ENCODE results near the gene UBE2V1. TPM values are rescaled to one million over a fixed set of nuclear protein-coding genes. Genes with fewer than 3 reads are reported as not detected.
A peak's percentile ranks its signal among the peaks of the same experiment; 100 is the strongest.

UBE2V1 gene
- total RNA-seq, 6 donors from 2014 or later = 50.3 to 116 (median 69.9) TPM

DNA sequence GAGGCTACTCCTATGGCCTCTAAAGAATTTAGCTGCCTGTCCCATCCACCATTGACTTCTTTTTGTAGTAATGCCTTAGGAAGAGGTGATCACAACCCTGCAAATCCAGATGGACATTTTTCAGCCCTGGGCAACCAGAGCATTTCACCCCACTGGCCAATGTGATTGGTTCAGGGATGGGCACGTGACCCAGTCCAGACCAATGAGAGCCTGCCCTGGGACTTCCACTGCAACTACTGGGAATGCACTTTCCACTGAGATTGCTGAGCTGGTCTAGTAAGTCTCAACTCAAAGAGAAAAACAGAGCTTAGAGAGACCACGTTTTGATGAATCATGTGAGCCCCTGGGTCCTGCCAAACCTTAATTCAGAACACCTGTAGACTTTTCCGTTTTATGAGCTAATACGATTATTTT is 8.9 kb upstream of the UBE2V1 start:
- WGBS, 2 donors = 86 to 93% methylated on average over 4 of the region's 4 CpGs
- DNase-seq = no peak

DNA sequence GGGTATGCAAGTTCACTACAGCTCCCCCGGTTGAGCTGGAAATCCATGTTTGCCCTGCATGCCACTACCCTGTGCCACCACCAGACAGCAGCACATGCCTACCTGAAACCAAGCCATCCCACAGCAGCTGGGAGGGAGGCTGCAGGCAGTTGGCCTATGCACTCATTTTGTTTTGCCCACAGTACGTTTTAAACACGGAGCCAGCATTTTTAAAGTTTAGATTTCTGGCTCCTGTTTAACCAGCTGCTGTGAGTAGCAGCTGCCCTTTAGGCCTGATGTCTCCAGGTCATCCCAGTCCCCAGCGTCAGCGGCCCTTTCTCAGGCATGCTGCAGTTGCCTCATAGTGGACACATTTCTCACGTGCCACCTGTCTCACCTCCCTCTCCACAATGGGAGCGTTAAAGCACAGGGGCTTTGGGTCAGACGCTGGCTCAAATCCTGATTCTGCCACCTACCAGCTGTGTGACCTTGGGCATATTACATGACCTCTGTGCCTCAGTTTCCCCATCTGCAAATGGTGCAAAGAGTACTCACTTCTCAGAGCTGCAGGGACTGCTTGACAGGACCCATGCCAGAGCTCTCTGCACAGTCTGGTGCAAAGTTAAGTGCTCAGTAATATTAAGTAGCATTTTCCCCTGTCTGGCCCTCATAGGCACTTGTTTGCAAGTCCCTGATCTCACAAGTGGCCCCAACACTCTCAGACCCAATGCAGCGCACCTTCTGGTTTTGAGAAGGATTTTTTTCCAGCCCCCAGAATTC is 8.2 kb upstream of the UBE2V1 start:
- peak; percentile 76 to 88 for ATAC-seq (ENCODE audit: low FRiP score in 2 of 2)
- DNase-seq = peak in 1 of 2 donors; percentile 79
- WGBS, 2 donors = 35 to 36% methylated on average over 8 to 9 of the region's 9 CpGs
- TF ChIP-seq EP300 (IDR thresholded peaks at IDR 0.05) (no peak), POLR2A (IDR thresholded peaks at IDR 0.05) (no peak), POLR2AphosphoS5 (IDR thresholded peaks at IDR 0.05) (peak; percentile 9 to 43)
- TF ChIP-seq, protein P1, sequence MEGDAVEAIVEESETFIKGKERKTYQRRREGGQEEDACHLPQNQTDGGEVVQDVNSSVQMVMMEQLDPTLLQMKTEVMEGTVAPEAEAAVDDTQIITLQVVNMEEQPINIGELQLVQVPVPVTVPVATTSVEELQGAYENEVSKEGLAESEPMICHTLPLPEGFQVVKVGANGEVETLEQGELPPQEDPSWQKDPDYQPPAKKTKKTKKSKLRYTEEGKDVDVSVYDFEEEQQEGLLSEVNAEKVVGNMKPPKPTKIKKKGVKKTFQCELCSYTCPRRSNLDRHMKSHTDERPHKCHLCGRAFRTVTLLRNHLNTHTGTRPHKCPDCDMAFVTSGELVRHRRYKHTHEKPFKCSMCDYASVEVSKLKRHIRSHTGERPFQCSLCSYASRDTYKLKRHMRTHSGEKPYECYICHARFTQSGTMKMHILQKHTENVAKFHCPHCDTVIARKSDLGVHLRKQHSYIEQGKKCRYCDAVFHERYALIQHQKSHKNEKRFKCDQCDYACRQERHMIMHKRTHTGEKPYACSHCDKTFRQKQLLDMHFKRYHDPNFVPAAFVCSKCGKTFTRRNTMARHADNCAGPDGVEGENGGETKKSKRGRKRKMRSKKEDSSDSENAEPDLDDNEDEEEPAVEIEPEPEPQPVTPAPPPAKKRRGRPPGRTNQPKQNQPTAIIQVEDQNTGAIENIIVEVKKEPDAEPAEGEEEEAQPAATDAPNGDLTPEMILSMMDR (IDR thresholded peaks at IDR 0.05) = peak; percentile 82 to 94 (median 90)
- no peak overlapping the region for H3K4me3 ChIP-seq
- peaks cover 3 to 16% (median 12%) of the 10 kb centered on the region in 4 donors for H3K4me1 ChIP-seq
- peaks cover 5 to 37% (median 24%) of the 10 kb centered on the region in 4 donors for H3K36me3 ChIP-seq
- no peaks in the 10 kb centered on the region for H3K27me3 ChIP-seq
- peak overlapping the region in 3 of 4 donors; percentile 5 to 36 (median 8) for H3K27ac ChIP-seq
- no peaks in the 10 kb centered on the region for H3K9me3 ChIP-seq

More for the DNA sequence above, 8.9 kb upstream of the UBE2V1 start:
- Histone ChIP-seq H3K27me3 (no peaks in the 10 kb centered on the region), H3K9me3 (no peaks in the 10 kb centered on the region), H3K27ac (peak overlapping the region in 2 of 4 donors; percentile 5 to 36), H3K36me3 (peaks cover 5 to 45% (median 32%) of the 10 kb centered on the region in 4 donors), H3K4me3 (no peak overlapping the region), H3K4me1 (peaks cover 0 to 11% (median 8%) of the 10 kb centered on the region in 4 donors)
- ATAC-seq (ENCODE audit: low FRiP score in 2 of 2) = peak in 1 of 2 donors; percentile 7
- TF ChIP-seq, protein P1 (IDR thresholded peaks at IDR 0.05) = no peak
- TF ChIP-seq EP300 (IDR thresholded peaks at IDR 0.05) (no peak), POLR2AphosphoS5 (IDR thresholded peaks at IDR 0.05) (no peak), POLR2A (IDR thresholded peaks at IDR 0.05) (no peak)

GRCh38 chr20:50118203-50118602 is 5.3 kb upstream of the UBE2V1 start:
- DNase-seq = no peak
- Histone ChIP-seq H3K36me3 (peaks cover 0 to 8% (median under 1%) of the 10 kb centered on the region in 4 donors), H3K9me3 (no peaks in the 10 kb centered on the region), H3K4me3 (no peak overlapping the region), H3K27me3 (no peaks in the 10 kb centered on the region), H3K27ac (no peak overlapping the region), H3K4me1 (peaks cover 16 to 43% (median 32%) of the 10 kb centered on the region in 4 donors)
- TF ChIP-seq EP300 (IDR thresholded peaks at IDR 0.05) = no peak
- TF ChIP-seq POLR2A (IDR thresholded peaks at IDR 0.05) = no peak
- no peak for TF ChIP-seq POLR2AphosphoS5 (IDR thresholded peaks at IDR 0.05)
- TF ChIP-seq, protein P1 (IDR thresholded peaks at IDR 0.05) = no peak
- ATAC-seq (ENCODE audit: low FRiP score in 2 of 2) = no peak
- 67 to 68% methylated on average over 2 of the region's 2 CpGs for WGBS, 2 donors

DNA sequence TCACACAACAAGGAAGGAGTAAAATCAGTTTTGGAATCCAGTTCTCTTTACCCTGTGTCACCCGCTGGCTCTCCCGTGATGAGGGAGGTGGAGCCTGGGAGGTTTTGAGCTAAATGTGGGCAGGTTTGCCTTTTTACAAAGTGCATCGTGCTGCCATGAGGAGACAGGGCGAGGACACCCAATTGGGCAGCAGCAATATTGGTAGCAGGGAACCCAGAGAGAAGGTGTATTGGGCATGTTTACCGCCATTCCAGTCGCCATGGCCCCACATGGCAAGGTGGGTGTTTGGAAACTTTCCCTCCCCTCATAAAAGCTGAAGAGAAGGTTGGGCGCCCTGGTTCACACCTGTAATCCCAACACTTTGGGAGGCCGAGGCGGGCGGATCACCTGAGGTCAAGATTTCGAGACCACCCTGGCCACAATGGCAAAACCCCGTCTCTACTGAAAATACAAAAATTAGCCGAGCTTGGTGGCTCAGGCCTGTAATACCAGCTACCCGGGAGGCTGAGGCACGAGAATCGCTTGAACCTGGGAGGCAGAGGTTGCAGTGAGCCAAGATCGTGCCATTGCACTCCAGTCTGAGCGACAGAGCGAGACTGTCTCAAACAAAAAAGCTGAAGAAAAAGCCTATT is 3.5 kb upstream of the UBE2V1 start:
- Histone ChIP-seq H3K27me3 (no peaks in the 10 kb centered on the region), H3K36me3 (no peaks in the 10 kb centered on the region), H3K4me1 (peaks cover 21 to 51% (median 37%) of the 10 kb centered on the region in 4 donors), H3K4me3 (peak overlapping the region in 3 of 4 donors; percentile 40 to 60 (median 47)), H3K27ac (peak overlapping the region; percentile 45 to 82 (median 62)), H3K9me3 (no peaks in the 10 kb centered on the region)
- TF ChIP-seq, protein P1 (IDR thresholded peaks at IDR 0.05) = no peak
- TF ChIP-seq EP300 (IDR thresholded peaks at IDR 0.05) = no peak
- TF ChIP-seq POLR2A (IDR thresholded peaks at IDR 0.05) = no peak
- DNase-seq = no peak
- ATAC-seq (ENCODE audit: low FRiP score in 2 of 2) = no peak
- WGBS, 2 donors = 94% methylated on average over 19 of the region's 19 CpGs
